NOMO-1 (cell line): ENCODE results near the gene STK17B.
A peak's percentile ranks its signal among the peaks of the same experiment; 100 is the strongest.

Experiments used
- DNase-seq, 2 experiments: peaks; one replicate each; lab custom pipeline; 2025; ENCODE audit not compliant: unreplicated experiment in 2 of 2; lab: John Stamatoyannopoulos, UW

STK17B gene

DNA sequence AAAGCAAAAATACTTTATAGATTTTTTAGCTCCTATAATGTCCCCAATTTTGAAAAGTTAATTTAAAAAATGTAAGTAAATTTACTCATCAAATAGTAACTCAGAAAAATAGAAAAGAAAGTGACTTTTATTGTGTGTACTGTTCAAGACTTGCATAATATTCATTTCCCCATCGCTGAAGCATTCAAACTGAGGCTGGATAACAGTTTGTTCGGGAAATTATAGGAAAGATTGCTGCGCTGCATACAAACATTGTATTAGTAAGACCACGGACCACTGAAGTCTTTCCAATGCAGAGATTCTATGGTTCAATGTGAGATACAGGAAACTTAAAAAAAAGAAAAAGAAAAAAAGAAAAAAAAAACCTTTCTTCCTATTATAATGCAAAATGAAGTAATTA lies 10.4 kb downstream of the STK17B start:
- peak in 1 of 2 experiments; percentile 44 for DNase-seq

GRCh38 chr2:196160101-196160500 lies 11.3 kb downstream of the STK17B start:
- DNase-seq: peak; percentile 96 to 99

DNA sequence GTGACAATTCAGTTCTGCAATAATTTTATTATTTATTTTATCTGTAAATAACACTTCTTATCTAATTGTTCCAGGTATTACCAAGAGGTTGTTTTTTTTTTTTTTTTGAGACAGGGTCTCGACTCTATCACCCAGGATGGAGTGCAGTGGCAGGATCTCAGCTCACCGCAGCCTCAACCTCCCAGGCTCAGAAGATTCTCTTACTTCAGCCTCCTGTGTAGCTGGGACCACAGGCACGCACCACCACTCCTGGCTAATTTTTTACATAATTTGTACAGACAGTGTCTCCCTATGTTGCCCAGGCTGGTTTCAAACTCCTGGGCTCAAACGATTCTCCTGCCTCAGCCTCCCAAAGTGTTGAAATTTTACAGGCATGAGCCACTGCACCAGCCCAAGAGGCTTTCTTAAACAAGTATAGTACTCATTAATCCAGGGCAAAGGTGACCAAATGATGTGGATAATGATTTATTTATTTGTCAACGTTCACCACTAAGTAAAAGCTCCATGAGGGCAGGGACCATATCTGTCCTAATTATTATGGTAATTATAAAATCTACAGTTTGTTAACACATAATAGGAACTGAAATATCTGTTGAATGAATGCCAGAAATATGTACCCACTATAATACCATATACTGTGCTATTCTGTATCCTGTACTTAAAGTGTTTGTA lies 12.0 kb downstream of the STK17B start:
- DNase-seq: no peak

DNA sequence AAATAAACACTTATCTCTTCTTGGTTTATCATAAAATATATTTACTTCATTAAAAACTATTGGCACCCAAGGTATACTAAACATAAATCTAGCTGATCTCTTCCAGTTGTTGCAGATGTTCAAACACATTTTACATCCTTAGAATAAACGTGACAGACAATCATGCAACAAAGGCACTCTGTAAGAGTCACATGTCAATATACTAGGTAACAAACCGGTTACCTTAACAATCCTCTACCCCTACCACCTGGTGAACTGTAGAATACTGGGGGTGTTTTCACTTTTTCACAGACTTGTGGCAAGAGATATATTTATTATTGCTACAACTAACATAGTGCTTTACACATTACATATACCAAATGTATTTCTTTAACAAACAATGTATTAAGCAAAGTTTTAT lies 15.8 kb downstream of the STK17B start:
- DNase-seq: no peak

DNA sequence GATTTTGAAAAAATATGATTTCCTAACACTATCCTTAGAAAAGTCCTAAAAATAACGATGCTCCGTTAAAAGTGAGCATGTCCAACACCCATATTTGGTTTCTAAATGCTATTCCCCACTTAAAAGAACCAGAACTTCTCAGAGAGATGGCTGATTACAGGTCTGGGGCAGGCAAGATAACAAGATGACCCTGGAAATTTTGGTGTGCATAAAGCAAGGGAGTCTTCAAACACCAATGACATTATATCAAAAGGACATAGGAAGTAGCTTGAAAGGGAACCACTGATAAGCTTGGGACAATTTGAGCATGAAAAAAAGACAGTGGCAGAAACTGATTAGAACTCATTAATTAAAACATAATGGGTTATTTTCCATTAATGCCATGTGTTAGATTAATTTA lies 17.9 kb downstream of the STK17B start:
- DNase-seq: no peak

- peak in 1 of 2 experiments; percentile 38 for DNase-seq
Measured at GRCh38 chr2:196149948-196150347, 21.4 kb downstream of the STK17B start.

GRCh38 chr2:196148736-196149135 lies 22.6 kb downstream of the STK17B start:
- DNase-seq: no peak

DNA sequence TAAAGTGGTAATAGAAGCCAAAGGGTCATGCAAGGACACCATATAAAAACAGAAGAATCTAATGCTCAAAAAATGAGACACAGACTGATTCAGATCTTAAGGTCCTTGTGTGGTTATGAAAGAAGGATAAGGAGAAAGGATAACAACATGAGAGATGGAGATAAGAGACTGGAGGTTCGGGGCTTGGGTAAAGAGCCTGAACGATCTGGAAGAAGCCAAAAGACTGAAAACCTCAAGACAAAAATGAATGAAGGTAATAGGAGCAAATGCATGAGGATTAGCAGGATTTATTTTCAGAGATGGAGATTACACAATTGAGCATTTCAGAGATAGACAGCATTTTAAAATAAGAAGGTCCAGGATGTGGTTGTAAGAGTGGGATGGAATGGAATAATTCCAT lies 26.1 kb downstream of the STK17B start:
- no peak for DNase-seq

- DNase-seq: no peak
Measured at GRCh38 chr2:196144513-196145126, 26.8 kb downstream of the STK17B start.

DNA sequence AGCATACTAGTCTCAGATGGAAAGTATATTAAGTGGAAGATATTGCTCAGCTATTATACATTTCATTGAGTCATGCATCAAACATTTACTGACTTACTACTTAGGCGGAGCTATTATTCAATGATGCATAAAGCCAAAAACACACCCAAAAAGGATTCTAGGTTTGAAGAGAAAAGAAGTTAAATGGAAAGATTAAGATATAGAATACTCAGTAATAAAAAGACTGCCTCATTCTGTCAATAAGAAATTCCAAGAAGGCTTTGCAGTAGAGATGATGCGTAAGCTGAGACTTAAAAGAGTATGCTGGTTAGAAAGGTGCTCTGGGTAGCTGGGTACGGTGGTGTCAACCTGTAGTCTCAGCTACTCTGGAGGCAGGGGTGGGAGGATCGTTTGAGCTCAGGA lies 27.6 kb downstream of the STK17B start:
- no peak for DNase-seq

GRCh38 chr2:196142825-196143224 lies 28.6 kb downstream of the STK17B start:
- DNase-seq: peak in 1 of 2 experiments; percentile 70

DNA sequence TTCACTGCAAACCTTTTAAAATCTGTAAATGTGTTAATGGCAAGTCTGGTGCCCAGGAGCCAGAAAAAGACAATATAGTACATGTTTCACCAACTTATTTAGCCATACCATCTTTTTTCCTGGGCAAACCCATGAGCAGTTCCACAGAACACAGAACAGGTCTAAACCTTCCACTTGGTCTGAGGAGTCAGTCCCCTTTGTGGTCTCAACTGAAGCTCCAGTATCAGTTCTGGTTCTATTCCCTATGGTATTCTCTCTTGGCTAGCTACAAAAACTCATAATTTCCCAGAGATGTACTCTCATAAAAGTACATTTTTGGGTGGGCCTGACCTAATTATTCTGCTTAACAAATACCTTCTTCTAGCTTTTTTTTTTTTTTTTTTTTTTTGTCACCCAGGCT lies 31.2 kb downstream of the STK17B start:
- DNase-seq: no peak

GRCh38 chr2:196137271-196137670 lies 34.1 kb downstream of the STK17B start:
- no peak for DNase-seq

DNA sequence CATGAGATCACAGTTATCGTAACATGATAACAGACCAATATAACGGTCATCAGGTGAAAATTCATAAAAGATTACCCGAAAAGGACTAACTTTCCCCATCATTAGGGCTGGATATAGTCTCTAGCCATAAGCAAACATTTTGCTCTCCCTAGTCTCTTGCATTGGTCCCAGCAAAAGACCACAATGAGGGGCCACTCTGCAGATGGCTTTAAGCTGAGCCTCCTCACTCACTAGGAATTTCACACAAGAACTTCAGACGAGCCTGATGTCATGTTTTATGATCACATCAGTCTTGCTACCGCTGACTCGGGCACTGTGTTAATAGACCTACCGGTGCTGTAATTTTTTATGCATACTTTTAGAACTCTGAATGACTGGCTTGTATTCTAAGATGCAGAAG lies 35.2 kb downstream of the STK17B start:
- no peak for DNase-seq

DNA sequence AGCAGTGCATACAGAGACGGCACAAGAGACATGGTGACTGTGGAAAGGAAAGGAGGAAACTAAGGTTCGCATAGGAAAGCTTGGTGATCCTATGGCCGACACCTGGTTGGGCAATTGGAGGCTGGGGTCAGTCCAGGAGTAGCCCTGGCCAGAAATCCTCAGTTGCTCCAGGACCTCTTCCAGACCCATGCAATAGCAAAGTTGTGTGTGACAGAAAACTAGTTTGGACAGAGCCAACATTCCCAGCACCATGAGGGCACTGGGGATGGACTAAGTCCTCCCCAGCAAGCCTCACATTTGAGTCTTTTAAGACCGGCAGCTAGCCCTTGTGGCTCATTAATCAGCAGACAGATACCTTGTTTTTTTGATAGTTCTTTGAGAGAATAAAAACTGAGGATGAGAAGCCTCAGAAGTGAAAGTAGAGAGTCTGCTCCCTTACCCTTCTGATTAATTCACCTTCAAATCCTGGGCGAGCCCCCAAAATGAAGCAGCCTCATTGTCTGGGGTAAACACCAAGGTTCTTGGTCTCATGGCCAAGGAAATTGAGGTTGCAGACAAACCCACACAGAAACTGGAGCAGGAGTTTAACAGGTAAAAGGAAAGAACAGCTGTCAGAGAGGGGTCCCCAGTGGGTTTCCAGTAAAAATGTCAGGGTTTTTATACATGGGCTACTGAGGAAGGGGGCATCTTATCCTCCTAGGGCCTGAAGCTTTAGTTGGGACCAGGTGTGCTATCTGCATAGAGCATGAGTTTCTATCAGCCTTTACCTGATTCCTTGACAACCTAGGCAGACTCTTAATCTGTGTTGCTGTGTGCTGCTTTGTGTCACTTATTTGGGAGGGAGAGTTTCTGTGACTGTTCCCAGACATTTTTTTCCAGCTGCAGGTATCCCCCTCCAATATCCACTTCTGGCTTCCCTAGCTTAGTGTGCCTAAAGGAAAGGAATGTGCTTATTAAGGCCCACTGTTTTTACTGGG lies 39.1 kb downstream of the STK17B start:
- DNase-seq: no peak

GRCh38 chr2:196131384-196131937 lies 39.9 kb downstream of the STK17B start:
- DNase-seq: peak; percentile 40 to 59

DNA sequence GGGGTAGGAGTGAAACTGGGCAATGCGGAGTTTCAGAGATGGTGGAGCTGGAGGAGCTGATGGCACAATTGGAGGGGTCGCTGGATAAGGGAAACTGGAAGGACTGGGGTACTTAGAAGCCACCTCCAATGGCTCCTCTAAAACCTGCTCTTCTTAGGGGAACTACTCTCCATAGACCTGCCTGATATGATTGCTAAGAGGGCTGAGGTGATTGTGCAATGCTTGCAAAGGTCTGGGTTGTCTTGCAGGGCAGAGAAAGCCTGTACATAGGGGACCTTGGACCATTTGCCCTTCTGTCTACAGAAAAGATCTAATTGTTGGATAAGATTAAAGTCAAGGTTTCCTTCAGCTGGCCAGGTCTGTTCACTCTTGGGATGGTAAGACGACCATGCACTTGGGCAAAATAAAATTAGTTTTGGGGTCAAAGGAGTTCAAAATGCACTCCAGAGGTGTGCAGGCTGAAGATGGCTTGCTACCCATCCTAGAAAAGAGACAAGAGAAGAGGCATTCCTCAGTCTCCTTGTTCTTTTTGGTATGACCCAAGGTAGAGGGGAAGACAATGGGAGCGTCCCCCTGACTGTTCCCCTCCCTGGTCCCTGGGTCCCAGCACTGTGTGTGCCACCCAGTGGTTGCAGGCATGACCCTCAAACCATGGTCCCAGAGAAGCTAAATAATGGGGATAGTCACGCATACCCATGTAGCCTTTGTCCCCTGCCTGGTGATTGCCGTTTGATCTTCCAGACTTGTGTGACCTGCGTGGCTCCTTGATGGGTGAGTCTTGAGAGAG lies 41.1 kb downstream of the STK17B start:
- DNase-seq: no peak

DNA sequence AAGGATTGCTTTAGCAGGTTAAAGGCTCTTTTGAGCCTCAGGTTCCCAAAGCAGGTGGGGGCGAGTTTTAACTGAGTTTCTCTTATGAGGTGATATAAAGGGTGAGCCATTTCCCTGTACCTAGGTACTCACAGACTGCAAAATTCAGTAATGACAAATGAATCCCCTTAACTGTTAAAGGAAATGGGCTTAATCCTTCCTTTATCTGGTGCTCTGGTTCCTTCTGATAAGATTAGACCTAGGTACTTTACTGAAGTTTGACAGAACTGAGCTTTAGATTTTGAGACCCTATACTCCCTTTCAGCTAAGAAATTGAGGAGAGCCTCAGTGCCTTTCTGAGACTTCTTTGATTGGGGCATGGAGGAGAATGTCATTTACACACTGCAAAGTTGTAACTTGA lies 42.6 kb downstream of the STK17B start:
- DNase-seq: no peak

DNA sequence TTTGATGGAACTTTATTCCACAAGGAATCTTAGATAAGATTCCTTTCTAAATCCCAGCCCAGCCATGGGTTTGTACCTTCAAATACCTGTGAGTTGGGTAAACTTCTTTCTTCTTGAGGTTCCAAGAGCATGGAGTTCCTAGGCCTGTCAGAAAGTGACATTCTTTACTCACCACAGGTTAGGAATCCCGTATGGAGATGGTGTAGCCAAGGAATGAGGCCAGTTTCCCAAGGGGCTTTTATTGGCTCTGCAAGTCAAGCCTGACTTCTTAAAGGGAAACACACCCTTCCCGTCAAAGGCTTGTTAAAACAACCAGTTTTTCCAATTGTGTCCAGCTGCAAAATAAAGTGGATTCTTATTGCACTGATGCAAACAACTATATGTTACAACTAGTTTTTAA lies 45.8 kb downstream of the STK17B start:
- DNase-seq: no peak

DNA sequence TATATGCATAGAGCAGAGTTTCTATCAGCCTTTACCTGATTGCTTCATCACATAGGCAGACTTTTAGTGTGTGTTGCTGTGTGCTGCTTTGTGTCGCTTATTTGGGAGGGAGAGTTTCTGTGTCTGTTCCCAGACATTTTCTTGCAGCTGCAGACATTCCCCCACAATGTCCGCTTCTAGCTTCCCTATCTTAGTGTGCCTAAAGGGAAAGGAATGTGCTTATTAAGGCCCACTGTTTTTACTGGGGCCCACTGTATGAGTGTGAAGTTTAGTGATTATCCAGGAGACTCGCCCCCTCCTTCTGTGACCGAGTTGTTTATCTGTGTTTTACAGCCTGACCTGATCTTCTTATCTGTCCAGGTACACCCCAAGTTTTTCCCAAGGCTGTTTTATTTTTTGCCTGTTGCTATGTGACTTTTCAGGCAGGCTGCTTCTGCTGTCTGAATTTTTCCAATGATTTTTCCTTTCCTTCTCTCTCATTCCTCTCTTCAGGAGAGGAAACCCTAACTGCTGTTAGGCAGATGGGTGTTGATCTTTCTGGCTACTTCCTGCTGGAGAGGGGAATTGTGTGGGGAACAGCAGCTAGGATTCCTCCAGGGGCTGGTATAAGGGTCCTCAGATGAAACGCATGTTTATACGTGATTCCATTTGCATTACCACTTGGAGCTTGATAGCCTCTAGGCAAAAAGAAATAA lies 47.6 kb downstream of the STK17B start:
- DNase-seq: no peak
